GM13977 (cell line): Measurements from ENCODE around the gene LRP1B.

Experiments
- DNase-seq: peaks from one replicate; pipeline ENCODE4 v3.0.0; 2012; ENCODE audit warnings: low spot score
- CTCF ChIP-seq: IDR thresholded peaks from 2 replicates; pipeline ENCODE4 v1.5.1; 2012; ENCODE audit warnings: mild to moderate bottlenecking, control low read depth; ENCODE audit not compliant: insufficient read depth; ENCODE audit errors: extremely low read depth, missing control alignments
- in situ Hi-C: fragments of 300-500 bp; cut with MboI; formaldehyde crosslinking; loops from one replicate; pipeline ENCODE4 v1.12.0; 2022; ENCODE audit warnings: low sequenced_read_pairs, low pct_unique_long_range_greater_than_20kb, mixed read lengths, inconsistent platforms; ENCODE audit not compliant: unreplicated experiment

LRP1B gene

GRCh38 chr2:141723814-141724213 is 407.0 kb downstream of the LRP1B start:
- DNase-seq: no peak
- TF ChIP-seq CTCF: no peak
- in situ Hi-C loops: no loop called here

- no peak for DNase-seq
- in situ Hi-C loops: no loop called here
- no peak for TF ChIP-seq CTCF
Observed at GRCh38 chr2:141720476-141720875, 410.3 kb downstream of the LRP1B start.

- in situ Hi-C loops: no loop called here
- DNase-seq: no peak
- no peak for TF ChIP-seq CTCF
Observed at GRCh38 chr2:141714496-141714895, 416.3 kb downstream of the LRP1B start.

GRCh38 chr2:141711627-141712026 is 419.2 kb downstream of the LRP1B start:
- in situ Hi-C loops: no loop called here
- no peak for TF ChIP-seq CTCF
- DNase-seq: no peak

- in situ Hi-C loops: no loop called here
- TF ChIP-seq CTCF: no peak
- no peak for DNase-seq
Observed at GRCh38 chr2:141710589-141711239, 420.1 kb downstream of the LRP1B start.

GRCh38 chr2:141709756-141710155 is 421.1 kb downstream of the LRP1B start:
- TF ChIP-seq CTCF: no peak
- in situ Hi-C loops: no loop called here

More at GRCh38 chr2:141709756-141710155, 421.1 kb downstream of the LRP1B start:
- no peak for DNase-seq
